Activated naive CD4-positive, alpha-beta T cell treated with anti-CD3 and anti-CD28 coated beads, Interleukin-2, amount 10 ng/mL, durations not matched to agents 7 days and 5 days (primary cell): Measurements from ENCODE around the gene TEC.
"Not testable (repeated sequence)": the region's sequence is repeated elsewhere in the genome, so short reads cannot be mapped to it uniquely, and the experiment has no call there.

ENCODE experiments used
- CTCF ChIA-PET: fragments of 350-600 bp; sonication (Branson Sonifier 250); formaldehyde crosslinking; loops from one replicate; lab custom pipeline; 2021; ENCODE audit warnings: antibody characterized with exemption; lab: Charles Lee
- DNase-seq: peaks from one replicate; pipeline ENCODE4 v3.0.0-alpha.2; 2020
- H3K27ac Mint-ChIP-seq: one replicate; pipeline ENCODE4 v1.8.0; 2021; ENCODE audit warnings: mild to moderate bottlenecking, moderate library complexity, mixed read lengths
- H3K27me3 Mint-ChIP-seq: one replicate; pipeline ENCODE4 v1.8.0; 2021; ENCODE audit warnings: mild to moderate bottlenecking, mixed read lengths
- H3K36me3 Mint-ChIP-seq: one replicate; pipeline ENCODE4 v1.8.0; 2021; ENCODE audit warnings: mixed read lengths
- H3K4me1 Mint-ChIP-seq: one replicate; pipeline ENCODE4 v1.8.0; 2021; ENCODE audit warnings: mixed read lengths
- H3K4me3 Mint-ChIP-seq: one replicate; pipeline ENCODE4 v1.8.0; 2021; ENCODE audit warnings: mild to moderate bottlenecking, moderate library complexity, mixed read lengths
- H3K9me3 Mint-ChIP-seq: one replicate; pipeline ENCODE4 v1.8.0; 2021; ENCODE audit warnings: mixed read lengths

TEC gene

GRCh38 chr4:48290146-48290772 lies 20.6 kb upstream of the TEC start:
- H3K4me3 Mint-ChIP-seq = no peak overlapping the region
- H3K27me3 Mint-ChIP-seq = peaks cover 8% of the 10 kb centered on the region
- DNase-seq = no peak
- peaks cover 4% of the 10 kb centered on the region for H3K9me3 Mint-ChIP-seq
- no peak overlapping the region for H3K27ac Mint-ChIP-seq
- H3K36me3 Mint-ChIP-seq = no peaks in the 10 kb centered on the region
- no peaks in the 10 kb centered on the region for H3K4me1 Mint-ChIP-seq
- CTCF ChIA-PET = interaction anchor here (0.6 to 1.4 kb wide), 4 partner anchors 11 to 176 kb away, joined by 3 read pairs; no protein-coding TSS in a partner anchor

DNA sequence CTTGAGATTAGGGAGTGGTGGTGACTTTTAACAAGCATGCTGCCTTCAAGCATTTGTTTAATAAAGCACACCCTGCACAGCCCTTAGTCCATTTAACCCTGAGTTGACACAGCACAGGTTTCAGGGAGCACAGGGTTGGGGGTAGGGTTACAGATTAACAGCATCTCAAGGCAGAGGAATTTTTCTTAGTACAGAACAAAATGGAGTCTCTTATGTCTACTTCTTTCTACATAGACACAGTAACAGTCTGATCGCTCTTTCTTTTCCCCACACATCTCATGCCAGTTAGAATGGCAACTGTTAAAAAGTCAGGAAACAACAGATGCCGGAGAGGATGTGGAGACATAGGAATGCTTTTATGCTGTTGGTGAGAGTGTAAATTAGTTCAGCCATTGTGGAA lies 16.4 kb upstream of the TEC start:
- H3K4me1 Mint-ChIP-seq, H3K27ac Mint-ChIP-seq, H3K36me3 Mint-ChIP-seq, H3K9me3 Mint-ChIP-seq, CTCF ChIA-PET, H3K4me3 Mint-ChIP-seq, DNase-seq: not testable (repeated sequence)
- peaks cover 29% of the 10 kb centered on the region for H3K27me3 Mint-ChIP-seq

DNA sequence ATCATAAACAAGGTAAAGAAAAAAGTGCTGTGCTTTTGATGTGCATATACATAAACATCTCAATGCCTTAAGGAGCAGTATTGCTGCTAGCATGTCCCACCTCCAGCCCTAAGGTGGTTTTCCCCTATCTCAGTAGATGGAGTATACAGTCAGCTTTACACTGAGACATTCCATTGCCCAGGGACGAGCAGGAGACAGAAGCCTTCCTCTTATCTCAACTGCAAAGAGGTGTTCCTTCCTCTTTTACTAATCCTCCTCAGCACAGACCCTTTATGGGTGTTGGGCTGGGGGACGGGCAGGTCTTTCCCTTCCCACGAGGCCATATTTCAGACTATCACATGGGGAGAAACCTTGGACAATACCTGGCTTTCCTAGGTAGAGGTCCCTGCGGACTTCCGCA lies 16.0 kb upstream of the TEC start:
- H3K27ac Mint-ChIP-seq, H3K4me1 Mint-ChIP-seq, H3K36me3 Mint-ChIP-seq, CTCF ChIA-PET, H3K4me3 Mint-ChIP-seq, H3K9me3 Mint-ChIP-seq, DNase-seq: not testable (repeated sequence)
- H3K27me3 Mint-ChIP-seq = peaks cover 32% of the 10 kb centered on the region

- CTCF ChIA-PET = interaction anchor here (0.8 to 1.7 kb wide), 8 partner anchors 9 to 350 kb away, joined by 3 to 7 read pairs (median 4); no protein-coding TSS in a partner anchor
- no peaks in the 10 kb centered on the region for H3K9me3 Mint-ChIP-seq
- no peak overlapping the region for H3K27ac Mint-ChIP-seq
- no peaks in the 10 kb centered on the region for H3K36me3 Mint-ChIP-seq
- H3K4me3 Mint-ChIP-seq = no peak overlapping the region
- H3K27me3 Mint-ChIP-seq = peaks cover 12% of the 10 kb centered on the region
- no peak for DNase-seq
- no peaks in the 10 kb centered on the region for H3K4me1 Mint-ChIP-seq
Measured at GRCh38 chr4:48275686-48276085, 6.0 kb upstream of the TEC start.

GRCh38 chr4:48275247-48275646 lies 5.6 kb upstream of the TEC start:
- CTCF ChIA-PET = interaction anchor here (0.8 to 1.7 kb wide), 9 partner anchors 9 to 349 kb away, joined by 3 to 7 read pairs (median 3); no protein-coding TSS in a partner anchor
- no peaks in the 10 kb centered on the region for H3K9me3 Mint-ChIP-seq
- H3K36me3 Mint-ChIP-seq = no peaks in the 10 kb centered on the region
- H3K4me3 Mint-ChIP-seq = no peak overlapping the region
- H3K27ac Mint-ChIP-seq = no peak overlapping the region
- no peak for DNase-seq
- H3K27me3 Mint-ChIP-seq = peaks cover 8% of the 10 kb centered on the region
- H3K4me1 Mint-ChIP-seq = peaks cover 3% of the 10 kb centered on the region

- H3K4me1 Mint-ChIP-seq = peaks cover 21% of the 10 kb centered on the region
- H3K4me3 Mint-ChIP-seq = no peak overlapping the region
- H3K36me3 Mint-ChIP-seq = peaks cover 1% of the 10 kb centered on the region
- CTCF ChIA-PET = no interaction called here
- H3K27ac Mint-ChIP-seq = no peak overlapping the region
- H3K27me3 Mint-ChIP-seq = no peaks in the 10 kb centered on the region
- H3K9me3 Mint-ChIP-seq = no peaks in the 10 kb centered on the region
- DNase-seq = no peak
Measured at GRCh38 chr4:48271626-48272025, 2.0 kb upstream of the TEC start.

DNA sequence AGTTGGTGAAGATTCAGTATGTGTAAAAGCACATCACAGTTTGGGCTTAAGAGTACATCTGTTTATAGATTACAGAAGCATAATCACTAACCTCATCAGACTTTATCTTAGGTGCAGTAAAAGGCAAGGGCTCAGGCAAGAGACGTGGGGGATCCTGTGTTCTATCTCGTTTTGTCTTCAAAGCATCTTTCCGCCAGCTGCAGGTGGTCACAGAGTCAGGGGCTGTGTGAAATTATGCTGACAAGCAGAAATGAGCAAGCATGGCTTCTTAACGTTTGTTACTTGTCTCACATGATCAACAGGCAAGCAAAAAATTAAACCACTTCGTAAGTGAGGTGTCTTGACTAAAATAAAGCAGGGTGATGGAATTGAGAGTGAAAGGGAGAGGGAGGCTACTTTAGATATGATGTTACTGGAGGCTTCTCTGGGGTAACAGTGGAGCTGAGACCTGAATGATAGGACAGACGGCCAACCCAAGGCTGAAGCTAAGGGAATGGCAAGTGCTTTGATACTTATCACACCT lies 1.4 kb upstream of the TEC start:
- DNase-seq = no peak
- Mint-ChIP-seq H3K9me3 (no peaks in the 10 kb centered on the region), H3K27ac (no peak overlapping the region), H3K36me3 (peaks cover 1% of the 10 kb centered on the region), H3K4me3 (no peak overlapping the region), H3K27me3 (no peaks in the 10 kb centered on the region), H3K4me1 (peaks cover 21% of the 10 kb centered on the region)
- CTCF ChIA-PET = interaction anchor here (0.7 kb wide), 1 partner anchor 8 kb away, joined by 4 read pairs; no protein-coding TSS in a partner anchor

- H3K27ac Mint-ChIP-seq = no peak overlapping the region
- H3K27me3 Mint-ChIP-seq = no peaks in the 10 kb centered on the region
- DNase-seq = no peak
- peaks cover 21% of the 10 kb centered on the region for H3K4me1 Mint-ChIP-seq
- CTCF ChIA-PET = interaction anchor here (0.7 kb wide), 1 partner anchor 8 kb away, joined by 4 read pairs; no protein-coding TSS in a partner anchor
- peak overlapping the region; percentile 95 for H3K4me3 Mint-ChIP-seq
- H3K9me3 Mint-ChIP-seq = no peaks in the 10 kb centered on the region
- H3K36me3 Mint-ChIP-seq = peaks cover 1% of the 10 kb centered on the region
Measured at GRCh38 chr4:48270523-48270897, 872 bp upstream of the TEC start.

GRCh38 chr4:48269861-48270522 lies 354 bp upstream of the TEC start:
- DNase-seq = peak; percentile 92
- Mint-ChIP-seq H3K27me3 (no peaks in the 10 kb centered on the region), H3K9me3 (no peaks in the 10 kb centered on the region), H3K36me3 (peaks cover 1% of the 10 kb centered on the region), H3K4me3 (peak overlapping the region; percentile 95), H3K4me1 (peaks cover 21% of the 10 kb centered on the region), H3K27ac (peak overlapping the region; percentile 72)
- CTCF ChIA-PET = interaction anchor here (0.7 kb wide), 1 partner anchor 9 kb away, joined by 4 read pairs; no protein-coding TSS in a partner anchor

GRCh38 chr4:48267574-48267973 lies 2.1 kb downstream of the TEC start:
- Mint-ChIP-seq H3K4me1 (peaks cover 21% of the 10 kb centered on the region), H3K36me3 (peaks cover 1% of the 10 kb centered on the region), H3K4me3 (peak overlapping the region; percentile 7), H3K27ac (no peak overlapping the region), H3K9me3 (no peaks in the 10 kb centered on the region), H3K27me3 (peaks cover 5% of the 10 kb centered on the region)
- CTCF ChIA-PET = no interaction called here
- no peak for DNase-seq

GRCh38 chr4:48266781-48267180 lies 2.9 kb downstream of the TEC start:
- peaks cover 5% of the 10 kb centered on the region for H3K27me3 Mint-ChIP-seq

DNA sequence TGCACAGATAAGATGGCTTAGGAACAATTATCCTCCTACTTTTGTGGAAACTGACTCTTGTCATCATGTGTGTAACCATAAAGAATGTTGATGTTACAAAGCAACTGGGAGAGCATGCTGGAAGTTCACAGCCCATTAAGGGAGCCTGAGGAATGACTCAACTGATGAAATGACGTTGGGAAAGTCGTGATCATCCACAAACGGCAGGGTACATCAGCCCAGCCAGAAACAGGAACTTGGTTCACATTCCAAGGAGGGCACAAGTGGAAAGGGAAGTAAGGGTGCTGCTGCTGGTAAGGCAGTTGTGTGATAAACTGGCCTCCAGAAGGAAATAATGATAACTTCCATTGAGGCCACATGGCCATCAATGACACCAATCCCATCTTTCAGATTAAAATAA lies 6.7 kb downstream of the TEC start:
- H3K36me3 Mint-ChIP-seq = peaks cover 1% of the 10 kb centered on the region
- DNase-seq = no peak
- CTCF ChIA-PET = no interaction called here
- H3K27ac Mint-ChIP-seq = no peak overlapping the region
- peaks cover 7% of the 10 kb centered on the region for H3K4me1 Mint-ChIP-seq
- H3K27me3 Mint-ChIP-seq = peaks cover 5% of the 10 kb centered on the region
- H3K9me3 Mint-ChIP-seq = no peaks in the 10 kb centered on the region
- no peak overlapping the region for H3K4me3 Mint-ChIP-seq

More at GRCh38 chr4:48266781-48267180, 2.9 kb downstream of the TEC start:
- H3K4me3 Mint-ChIP-seq = no peak overlapping the region
- DNase-seq = no peak
- CTCF ChIA-PET = interaction anchor here (1.4 kb wide), 1 partner anchor 9 kb away, joined by 5 read pairs; no protein-coding TSS in a partner anchor
- H3K36me3 Mint-ChIP-seq = peaks cover 1% of the 10 kb centered on the region
- H3K4me1 Mint-ChIP-seq = peaks cover 21% of the 10 kb centered on the region
- H3K9me3 Mint-ChIP-seq = no peaks in the 10 kb centered on the region
- no peak overlapping the region for H3K27ac Mint-ChIP-seq

DNA sequence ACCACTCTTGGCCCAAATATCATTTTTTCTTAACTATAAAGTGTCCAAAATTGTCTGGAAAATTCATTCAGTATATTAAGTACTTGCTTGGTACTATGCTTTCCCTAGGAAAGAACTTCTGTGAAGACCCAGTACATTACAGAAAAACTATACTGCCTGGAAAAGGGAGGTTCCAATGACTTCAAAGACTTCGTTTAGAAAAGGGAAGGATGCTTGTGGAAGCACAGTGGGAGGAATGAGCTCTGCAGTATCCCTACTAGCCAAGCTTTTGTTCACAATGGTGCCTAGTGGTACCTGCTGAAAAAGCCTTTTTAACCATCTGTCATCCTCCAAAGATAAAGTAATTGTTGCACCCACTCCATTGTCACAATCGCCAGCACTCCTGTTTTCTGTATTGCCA lies 7.2 kb downstream of the TEC start:
- no peak for DNase-seq
- CTCF ChIA-PET = no interaction called here

GRCh38 chr4:48261281-48261680 lies 8.4 kb downstream of the TEC start:
- CTCF ChIA-PET = no interaction called here
- no peak for DNase-seq
- H3K36me3 Mint-ChIP-seq = no peaks in the 10 kb centered on the region
- peaks cover 5% of the 10 kb centered on the region for H3K27me3 Mint-ChIP-seq
- no peaks in the 10 kb centered on the region for H3K9me3 Mint-ChIP-seq
- peaks cover 7% of the 10 kb centered on the region for H3K4me1 Mint-ChIP-seq
- no peak overlapping the region for H3K27ac Mint-ChIP-seq
- H3K4me3 Mint-ChIP-seq = no peak overlapping the region

More for the DNA sequence above, 7.2 kb downstream of the TEC start:
- H3K4me1 Mint-ChIP-seq = peaks cover 7% of the 10 kb centered on the region
- H3K27ac Mint-ChIP-seq = no peak overlapping the region
- H3K4me3 Mint-ChIP-seq = no peak overlapping the region
- no peaks in the 10 kb centered on the region for H3K9me3 Mint-ChIP-seq
- H3K27me3 Mint-ChIP-seq = peaks cover 5% of the 10 kb centered on the region
- H3K36me3 Mint-ChIP-seq = peaks cover 1% of the 10 kb centered on the region
